GM12865 (cell line): ENCODE results near the gene CPEB3.
A peak's percentile ranks its signal among the peaks of the same experiment; 100 is the strongest.
"Not testable (repeated sequence)": the region's sequence is repeated elsewhere in the genome, so short reads cannot be mapped to it uniquely, and the experiment has no call there.

Experiments used
- DNase-seq: peaks from one replicate; pipeline ENCODE4 v3.0.0; 2010; ENCODE audit warnings: low read depth
- H3K4me3 ChIP-seq: 2 replicates; pipeline ENCODE4 v1.5.1; 2011; ENCODE audit warnings: mild to moderate bottlenecking, low read depth, low read length, control low read depth
- TF ChIP-seq, protein P1 (sequence below): IDR thresholded peaks from 2 replicates; pipeline ENCODE4 v1.5.1; 2011; ENCODE audit warnings: low read length, control low read depth, low read depth, inconsistent platforms; ENCODE audit not compliant: insufficient read depth; ENCODE audit errors: missing control alignments

The CPEB3 gene

DNA sequence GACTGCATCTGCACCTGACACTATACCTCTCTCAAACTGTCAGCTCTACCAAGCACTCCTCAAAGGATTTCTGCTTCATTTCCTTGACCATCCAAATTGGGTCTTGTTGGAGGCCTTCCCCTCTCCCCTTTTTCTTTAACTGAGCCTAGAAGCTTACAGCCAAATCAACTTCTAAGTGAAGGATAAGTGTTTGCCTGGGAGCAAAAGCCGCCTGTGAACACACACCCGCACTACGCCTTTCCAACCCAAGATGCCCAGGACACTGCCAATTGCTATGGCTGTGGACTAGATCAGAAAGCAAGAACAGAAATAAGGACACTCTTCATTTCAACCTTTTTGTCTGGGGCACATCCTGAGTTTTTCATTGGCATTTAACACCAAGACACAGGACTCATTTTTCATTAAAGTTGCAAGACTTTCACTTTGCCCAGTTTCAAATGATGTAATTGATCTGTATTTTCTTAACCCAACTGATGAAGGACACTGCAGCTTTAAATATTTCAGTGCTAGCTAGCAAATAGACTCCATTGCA, 52.8 kb downstream of the CPEB3 start:
- TF ChIP-seq, protein P1, sequence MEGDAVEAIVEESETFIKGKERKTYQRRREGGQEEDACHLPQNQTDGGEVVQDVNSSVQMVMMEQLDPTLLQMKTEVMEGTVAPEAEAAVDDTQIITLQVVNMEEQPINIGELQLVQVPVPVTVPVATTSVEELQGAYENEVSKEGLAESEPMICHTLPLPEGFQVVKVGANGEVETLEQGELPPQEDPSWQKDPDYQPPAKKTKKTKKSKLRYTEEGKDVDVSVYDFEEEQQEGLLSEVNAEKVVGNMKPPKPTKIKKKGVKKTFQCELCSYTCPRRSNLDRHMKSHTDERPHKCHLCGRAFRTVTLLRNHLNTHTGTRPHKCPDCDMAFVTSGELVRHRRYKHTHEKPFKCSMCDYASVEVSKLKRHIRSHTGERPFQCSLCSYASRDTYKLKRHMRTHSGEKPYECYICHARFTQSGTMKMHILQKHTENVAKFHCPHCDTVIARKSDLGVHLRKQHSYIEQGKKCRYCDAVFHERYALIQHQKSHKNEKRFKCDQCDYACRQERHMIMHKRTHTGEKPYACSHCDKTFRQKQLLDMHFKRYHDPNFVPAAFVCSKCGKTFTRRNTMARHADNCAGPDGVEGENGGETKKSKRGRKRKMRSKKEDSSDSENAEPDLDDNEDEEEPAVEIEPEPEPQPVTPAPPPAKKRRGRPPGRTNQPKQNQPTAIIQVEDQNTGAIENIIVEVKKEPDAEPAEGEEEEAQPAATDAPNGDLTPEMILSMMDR, result no peak
- peak overlapping the region; percentile 84 for H3K4me3 ChIP-seq
- DNase-seq, result no peak

- TF ChIP-seq, protein P1, result no peak
- H3K4me3 ChIP-seq, result no peak overlapping the region
- DNase-seq, result no peak
Measured at GRCh38 chr10:92231196-92231595, 59.7 kb downstream of the CPEB3 start.

DNA sequence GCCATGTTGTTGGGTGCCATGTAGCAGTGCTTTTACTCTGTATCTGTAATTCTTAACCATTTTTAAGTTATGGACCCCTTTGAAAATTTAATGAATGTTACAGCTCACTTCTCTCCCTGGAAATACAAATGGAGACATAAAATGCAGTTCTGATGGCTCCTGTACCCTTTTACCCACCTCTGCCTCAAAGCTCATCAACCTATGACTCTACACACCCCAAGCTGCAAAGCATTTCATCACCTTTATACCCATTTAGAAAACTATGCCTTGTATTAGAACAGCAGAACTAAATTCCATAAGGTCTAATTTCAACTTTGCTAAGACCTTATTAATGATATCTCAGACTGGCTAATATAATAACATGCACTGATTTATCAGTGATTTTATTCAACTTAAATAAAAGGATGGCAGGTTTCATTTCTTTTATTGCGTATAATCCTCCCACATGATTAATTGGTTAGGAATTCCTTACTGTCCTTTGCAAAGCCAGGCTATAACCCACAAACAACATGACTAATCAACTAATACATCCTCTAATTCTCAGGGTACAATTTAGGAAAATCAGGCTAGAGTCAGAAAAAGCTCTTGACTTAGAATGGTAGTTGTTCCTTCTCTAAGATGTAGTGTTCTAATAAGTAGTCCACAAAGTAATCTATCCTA, 68.1 kb downstream of the CPEB3 start:
- H3K4me3 ChIP-seq, result no peak overlapping the region
- TF ChIP-seq, protein P1, result no peak
- DNase-seq, result no peak

DNA sequence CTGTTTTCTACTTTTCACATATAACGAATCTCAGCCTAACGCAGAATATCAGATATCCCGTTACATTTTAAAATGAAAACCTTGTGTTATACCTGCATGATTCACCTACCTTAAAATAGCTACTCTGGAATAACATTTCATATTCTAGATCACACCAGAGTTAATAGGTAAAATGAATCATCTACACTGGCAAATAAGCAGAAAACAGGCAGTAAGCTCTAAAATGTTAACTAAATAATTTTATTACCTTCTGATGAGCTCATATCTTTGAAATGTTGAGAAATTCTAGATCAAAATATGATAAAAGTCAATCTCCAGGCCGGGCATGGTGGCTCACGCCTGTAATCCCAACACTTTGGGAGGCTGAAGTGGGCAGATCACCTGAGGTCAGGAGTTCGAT, 71.3 kb downstream of the CPEB3 start:
- no peak for DNase-seq
- H3K4me3 ChIP-seq, result no peak overlapping the region
- TF ChIP-seq, protein P1, result no peak

DNA sequence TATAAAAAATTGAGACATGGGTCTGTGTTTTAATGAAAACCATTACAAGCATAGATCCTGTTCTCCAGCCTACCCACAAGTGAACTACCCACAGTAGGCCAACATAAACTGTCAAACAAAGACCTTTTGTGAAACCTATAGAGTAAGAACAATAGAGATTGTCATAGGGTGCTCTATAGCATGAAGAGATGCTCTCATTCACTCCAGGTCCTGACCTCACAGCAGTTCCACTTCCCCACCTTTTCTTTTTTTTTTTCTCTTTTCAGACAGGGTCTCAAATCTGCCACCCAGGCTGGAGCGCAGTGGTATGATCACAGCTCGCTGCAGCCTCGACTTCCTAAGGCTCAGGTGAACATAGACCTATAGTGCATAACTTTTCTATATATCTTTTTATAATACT, 72.3 kb downstream of the CPEB3 start:
- no peak for DNase-seq
- no peak overlapping the region for H3K4me3 ChIP-seq
- TF ChIP-seq, protein P1, result no peak

GRCh38 chr10:92216608-92217007, 74.3 kb downstream of the CPEB3 start:
- H3K4me3 ChIP-seq, DNase-seq: not testable (repeated sequence)

DNA sequence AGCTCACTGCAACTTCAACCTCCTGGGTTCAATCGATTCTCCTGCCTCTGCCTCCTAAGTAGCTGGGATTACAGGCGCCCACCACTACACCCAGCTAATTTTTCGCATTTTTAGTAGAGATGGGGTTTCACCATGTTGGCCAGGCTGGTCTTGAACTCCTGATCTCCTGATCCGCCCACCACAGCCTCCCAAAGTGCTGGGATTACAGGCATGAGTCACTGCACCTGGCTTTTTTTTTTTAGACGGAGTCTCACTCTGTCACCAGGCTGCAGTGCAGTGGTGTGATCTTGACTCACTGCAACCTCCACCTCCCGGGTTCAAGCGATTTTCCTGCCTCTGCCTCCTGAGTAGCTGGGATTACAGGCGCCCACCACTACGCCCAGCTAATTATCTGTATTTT, 75.7 kb downstream of the CPEB3 start:
- not testable (repeated sequence) for H3K4me3 ChIP-seq, DNase-seq

DNA sequence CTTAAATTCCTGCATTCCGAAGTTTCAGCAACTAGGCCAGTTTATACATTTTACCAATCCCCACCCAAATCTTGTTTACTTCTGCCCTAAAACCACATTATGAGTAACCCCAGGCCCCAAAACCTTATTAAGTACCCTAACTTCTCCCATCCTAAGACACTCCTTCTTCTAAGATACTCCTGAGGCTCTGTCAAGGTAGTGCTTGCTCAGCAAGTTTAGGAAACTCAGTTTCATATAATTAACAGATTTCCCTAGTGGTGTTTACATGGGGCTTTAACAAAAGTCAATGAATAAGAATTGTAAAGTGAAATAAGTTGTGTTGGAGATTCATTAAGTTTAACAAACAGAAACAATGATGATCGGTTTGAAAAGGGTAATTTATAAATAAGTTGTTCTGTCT, 77.8 kb downstream of the CPEB3 start:
- H3K4me3 ChIP-seq, result no peak overlapping the region

More for the DNA sequence above, 77.8 kb downstream of the CPEB3 start:
- DNase-seq, result no peak
- TF ChIP-seq, protein P1, result no peak
